Mesendoderm (in vitro differentiated cells): Measurements from ENCODE around the gene SLC13A1.

ENCODE experiments used
- DNase-seq: peaks from one replicate; pipeline ENCODE4 v3.0.0; 2013
- H2AK5ac ChIP-seq: 2 replicates; pipeline ENCODE4 v1.6.1; 2013; ENCODE audit warnings: low read length, inconsistent platforms
- H2BK120ac ChIP-seq: 2 replicates; pipeline ENCODE4 v1.6.1; 2013; ENCODE audit warnings: low read depth, mild to moderate bottlenecking, low read length, moderate library complexity, mixed read lengths
- H2BK15ac ChIP-seq: replicated peaks from 2 replicates; pipeline ENCODE4 v1.6.1; 2013; ENCODE audit warnings: low read depth, mild to moderate bottlenecking, moderate library complexity
- H2BK5ac ChIP-seq: 2 replicates; pipeline ENCODE4 v1.6.1; 2013; ENCODE audit warnings: low read length, inconsistent platforms
- H3K18ac ChIP-seq: 2 replicates; pipeline ENCODE4 v1.6.1; 2013; ENCODE audit warnings: mild to moderate bottlenecking, low read length, mixed read lengths
- H3K23ac ChIP-seq: one replicate; pipeline ENCODE4 v1.6.1; 2013; ENCODE audit warnings: low read length
- H3K27ac ChIP-seq: 2 replicates; pipeline ENCODE4 v1.5.1; 2013; ENCODE audit warnings: low read depth, mild to moderate bottlenecking, inconsistent platforms, low read length, moderate library complexity
- H3K27me3 ChIP-seq: 2 replicates; pipeline ENCODE4 v1.6.1; 2013; ENCODE audit warnings: low read length, control low read depth, mild to moderate bottlenecking, inconsistent platforms; ENCODE audit not compliant: insufficient read depth, poor library complexity
- H3K36me3 ChIP-seq: 2 replicates; pipeline ENCODE4 v1.6.1; 2013; ENCODE audit warnings: low read length, inconsistent platforms; ENCODE audit not compliant: control insufficient read depth, insufficient read depth
- H3K4ac ChIP-seq: one replicate; pipeline ENCODE4 v1.6.1; 2013; ENCODE audit warnings: low read depth, mild to moderate bottlenecking, low read length, moderate library complexity
- H3K4me1 ChIP-seq: 2 replicates; pipeline ENCODE4 v1.6.1; 2013; ENCODE audit warnings: low read depth, low read length, inconsistent platforms; ENCODE audit not compliant: control insufficient read depth
- H3K4me2 ChIP-seq: 2 replicates; pipeline ENCODE4 v1.6.1; 2013; ENCODE audit warnings: low read length
- H3K4me3 ChIP-seq: 2 replicates; pipeline ENCODE4 v1.5.1; 2013; ENCODE audit warnings: mild to moderate bottlenecking, low read length
- H3K56ac ChIP-seq: one replicate; pipeline ENCODE4 v1.6.1; 2013; ENCODE audit warnings: low read length
- H3K79me1 ChIP-seq: 2 replicates; pipeline ENCODE4 v1.6.1; 2013; ENCODE audit warnings: low read length, inconsistent platforms
- H3K79me2 ChIP-seq: 2 replicates; pipeline ENCODE4 v1.6.1; 2013; ENCODE audit warnings: mild to moderate bottlenecking, low read length; ENCODE audit not compliant: control insufficient read depth, insufficient read depth
- H3K9ac ChIP-seq: 2 replicates; pipeline ENCODE4 v1.6.1; 2013; ENCODE audit warnings: low read length, inconsistent platforms
- H4K5ac ChIP-seq: one replicate; pipeline ENCODE4 v1.6.1; 2013; ENCODE audit warnings: low read length
- H4K8ac ChIP-seq: one replicate; pipeline ENCODE4 v1.6.1; 2013; ENCODE audit warnings: low read depth, mild to moderate bottlenecking, control low read depth, low read length, moderate library complexity
- WGBS: extraction: QIAGEN DNeasy Blood & Tissue Kit; methylation state at CpG from one replicate; pipeline ENCODE4 v1.1.7; 2013; ENCODE audit warnings: low lambda C conversion rate, missing lambda C conversion rate; ENCODE audit not compliant: insufficient coverage; ENCODE audit errors: extremely low coverage; 5-methylcytosine and 5-hydroxymethylcytosine counted together

SLC13A1 gene

DNA sequence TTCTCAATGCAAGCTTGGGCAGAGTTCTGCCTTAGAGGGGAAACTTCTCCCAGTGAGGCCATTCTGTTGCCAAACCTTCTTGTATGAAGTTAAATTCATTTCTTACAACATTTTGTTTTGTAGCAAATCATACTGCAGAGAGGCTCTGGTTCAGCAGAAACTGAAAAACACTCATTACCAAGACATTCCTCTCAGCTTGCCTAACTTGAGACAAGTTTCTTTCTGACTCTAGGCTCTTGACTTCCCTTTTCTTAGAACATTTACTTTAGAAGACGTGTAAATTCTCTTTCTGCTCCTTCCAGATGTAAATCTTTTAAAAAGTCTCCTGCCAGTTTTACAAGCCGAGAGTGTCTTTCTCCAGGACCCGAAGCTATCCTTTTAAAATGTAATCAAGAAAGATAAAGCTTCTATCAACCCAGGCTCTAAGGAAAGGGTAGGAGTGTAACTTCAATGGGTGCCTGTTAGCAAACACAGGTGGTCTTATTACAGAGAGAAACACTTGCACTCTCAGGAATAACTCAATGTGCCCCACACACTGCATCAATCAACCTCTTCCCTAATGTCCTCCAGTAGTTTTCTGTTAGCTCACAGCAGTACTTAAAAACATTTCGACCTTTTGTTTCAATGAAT, 123.8 kb downstream of the SLC13A1 start:
- H3K4ac ChIP-seq = no peak overlapping the region
- H3K27ac ChIP-seq = no peak overlapping the region
- H2BK15ac ChIP-seq = no peak overlapping the region
- no peak overlapping the region for H3K4me3 ChIP-seq
- H3K79me1 ChIP-seq = no peaks in the 10 kb centered on the region
- H2BK5ac ChIP-seq = no peak overlapping the region
- H3K36me3 ChIP-seq = no peaks in the 10 kb centered on the region
- H3K4me2 ChIP-seq = no peak overlapping the region
- no peak overlapping the region for H4K5ac ChIP-seq
- peak; percentile 24 for DNase-seq
- WGBS = no CpG with 5 or more reads among the region's 4 CpGs
- no peak overlapping the region for H3K23ac ChIP-seq
- H4K8ac ChIP-seq = no peak overlapping the region
- no peak overlapping the region for H3K56ac ChIP-seq
- no peaks in the 10 kb centered on the region for H3K27me3 ChIP-seq
- no peak overlapping the region for H2BK120ac ChIP-seq
- no peak overlapping the region for H2AK5ac ChIP-seq
- no peaks in the 10 kb centered on the region for H3K79me2 ChIP-seq
- H3K18ac ChIP-seq = no peak overlapping the region
- no peaks in the 10 kb centered on the region for H3K4me1 ChIP-seq
- H3K9ac ChIP-seq = no peak overlapping the region

GRCh38 chr7:123070702-123071286, 129.0 kb downstream of the SLC13A1 start:
- Histone ChIP-seq H3K56ac (no peak overlapping the region), H3K27me3 (no peaks in the 10 kb centered on the region), H3K9ac (no peak overlapping the region), H2BK15ac (no peak overlapping the region), H3K4me2 (no peak overlapping the region), H4K5ac (no peak overlapping the region), H2BK5ac (no peak overlapping the region), H3K36me3 (no peaks in the 10 kb centered on the region), H2BK120ac (no peak overlapping the region), H3K23ac (no peak overlapping the region), H3K4me3 (no peak overlapping the region), H4K8ac (no peak overlapping the region), H3K4ac (no peak overlapping the region), H3K18ac (no peak overlapping the region), H3K27ac (no peak overlapping the region), H2AK5ac (no peak overlapping the region), H3K79me2 (no peaks in the 10 kb centered on the region), H3K79me1 (no peaks in the 10 kb centered on the region), H3K4me1 (no peaks in the 10 kb centered on the region)
- WGBS = 100% methylated on average over 1 of the region's 5 CpGs
- DNase-seq = peak; percentile 60

DNA sequence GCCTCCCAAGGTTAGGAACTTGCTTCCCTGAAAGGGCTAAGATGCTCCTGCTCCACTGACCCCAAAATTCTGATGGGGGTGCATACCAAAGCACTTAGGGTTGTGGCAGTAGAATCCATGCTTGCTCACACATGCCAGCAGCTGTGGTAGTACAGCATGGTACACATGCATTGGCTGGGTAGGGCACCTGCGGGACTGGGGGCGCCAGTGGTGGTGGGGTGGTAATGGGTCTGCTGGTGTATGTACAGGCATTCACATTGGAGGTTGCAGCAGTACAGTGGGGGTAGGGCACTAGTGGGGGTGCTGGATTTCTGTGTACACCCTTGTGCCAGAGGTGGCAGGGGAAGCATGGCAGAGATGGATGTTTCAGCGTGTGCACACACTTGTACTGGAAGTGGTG, 132.0 kb downstream of the SLC13A1 start:
- no peak for DNase-seq
- Histone ChIP-seq H2AK5ac (no peak overlapping the region), H3K27ac (no peak overlapping the region), H3K4me3 (no peak overlapping the region), H2BK5ac (no peak overlapping the region), H3K27me3 (no peaks in the 10 kb centered on the region), H4K5ac (no peak overlapping the region), H3K4me1 (no peaks in the 10 kb centered on the region), H3K4me2 (no peak overlapping the region), H3K56ac (no peak overlapping the region), H3K79me1 (no peaks in the 10 kb centered on the region), H3K79me2 (no peaks in the 10 kb centered on the region), H3K36me3 (no peaks in the 10 kb centered on the region), H3K4ac (no peak overlapping the region), H4K8ac (no peak overlapping the region), H3K9ac (no peak overlapping the region), H3K23ac (no peak overlapping the region), H3K18ac (no peak overlapping the region), H2BK15ac (no peak overlapping the region), H2BK120ac (no peak overlapping the region)
- WGBS = no CpG with 5 or more reads among the region's 3 CpGs
